ENCODE results near the gene RNF214. TPM values are rescaled to one million over a fixed set of nuclear protein-coding genes. Genes with fewer than 3 reads are reported as not detected.

The RNF214 gene
- total and polyA plus RNA-seq, 2 of the 4 experiments (the other 2 are of a cell fraction), result 7.9 to 14.8 TPM

DNA sequence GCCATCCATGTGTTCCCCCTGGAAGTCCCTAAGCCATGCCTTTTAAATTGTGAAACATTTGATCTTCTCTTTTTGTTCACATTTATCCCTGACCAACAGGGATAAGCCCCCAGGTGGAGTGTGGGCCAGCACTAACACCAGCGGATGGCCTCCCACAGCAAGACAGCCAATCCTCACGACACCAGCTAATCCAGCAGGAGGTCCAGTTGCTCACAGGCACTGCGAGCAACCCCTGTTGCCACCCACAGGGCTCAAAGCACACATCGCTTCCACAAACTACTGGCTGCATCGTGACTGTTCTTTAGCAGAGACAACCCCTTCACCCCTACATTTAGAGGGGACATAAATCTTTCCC, 2.6 kb upstream of the RNF214 start:
- H4K91ac ChIP-seq (ENCODE audit: insufficient read depth, low read depth, low read length), result no peak overlapping the region
- H4K20me1 ChIP-seq (ENCODE audit: insufficient read depth, low read length), result no peaks in the 10 kb centered on the region; the same call in 1 of the 2 replicates
- no peak overlapping the region for H4K5ac ChIP-seq (ENCODE audit: low read depth, low read length)
- peaks cover 32% of the 10 kb centered on the region for H3K36me3 ChIP-seq (ENCODE audit: control insufficient read depth, insufficient read depth, low read length)
- H2AK5ac ChIP-seq (ENCODE audit: low read depth, low read length), result no peak overlapping the region
- no peak overlapping the region for H2BK5ac ChIP-seq (ENCODE audit: low read depth, low read length, poor library complexity, severe bottlenecking)
- no peak overlapping the region for H2AK9ac ChIP-seq (replicated peaks; ENCODE audit: low read depth, low read length, poor library complexity)
- no peak overlapping the region for H3K14ac ChIP-seq (replicated peaks; ENCODE audit: low read depth, low read length)
- no peak overlapping the region for H2AFZ ChIP-seq (replicated peaks; ENCODE audit: low read length, poor library complexity)
- TF ChIP-seq CEBPB (IDR thresholded peaks at IDR 0.05; ENCODE audit: low read depth, low read length) (no peak), CHD1 (IDR thresholded peaks at IDR 0.05; ENCODE audit: low read depth, low read length) (no peak), USF2 (IDR thresholded peaks at IDR 0.05; ENCODE audit: low read depth, low read length) (no peak), RFX5 (IDR thresholded peaks at IDR 0.05; ENCODE audit: low read depth, low read length) (no peak), NFE2L2 (IDR thresholded peaks at IDR 0.05; ENCODE audit: low read depth, low read length) (no peak), FOS (IDR thresholded peaks at IDR 0.05; ENCODE audit: low read depth, low read length) (no peak), SMC3 (IDR thresholded peaks at IDR 0.05; ENCODE audit: low read depth, low read length) (no peak)
- TF ChIP-seq, protein P1, sequence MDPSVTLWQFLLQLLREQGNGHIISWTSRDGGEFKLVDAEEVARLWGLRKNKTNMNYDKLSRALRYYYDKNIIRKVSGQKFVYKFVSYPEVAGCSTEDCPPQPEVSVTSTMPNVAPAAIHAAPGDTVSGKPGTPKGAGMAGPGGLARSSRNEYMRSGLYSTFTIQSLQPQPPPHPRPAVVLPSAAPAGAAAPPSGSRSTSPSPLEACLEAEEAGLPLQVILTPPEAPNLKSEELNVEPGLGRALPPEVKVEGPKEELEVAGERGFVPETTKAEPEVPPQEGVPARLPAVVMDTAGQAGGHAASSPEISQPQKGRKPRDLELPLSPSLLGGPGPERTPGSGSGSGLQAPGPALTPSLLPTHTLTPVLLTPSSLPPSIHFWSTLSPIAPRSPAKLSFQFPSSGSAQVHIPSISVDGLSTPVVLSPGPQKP (IDR thresholded peaks at IDR 0.05; ENCODE audit: borderline replicate concordance, low read depth, low read length), result no peak
- H3K4me1 ChIP-seq (ENCODE audit: control insufficient read depth, insufficient read depth, low read length), result peaks cover 7% of the 10 kb centered on the region
- no peak overlapping the region for H3K18ac ChIP-seq (ENCODE audit: low read depth, low read length)
- H3K27me3 ChIP-seq (ENCODE audit: control insufficient read depth, insufficient read depth, low read length), result no peaks in the 10 kb centered on the region
- ATAC-seq (ENCODE audit: low read depth), result no peak
- H3K56ac ChIP-seq (ENCODE audit: extremely low read depth, insufficient read depth, low read length), result no peak overlapping the region
- no peak overlapping the region for H3K4me3 ChIP-seq (ENCODE audit: insufficient read depth, low read depth, low read length)
- in situ Hi-C loops (cut with MboI; ENCODE audit: low sequenced_read_pairs), result loop anchor here (5.0 to 10.0 kb wide), 2 partner anchors 355 to 443 kb away; partner anchors contain the start of gene ZPR1
- H3K9ac ChIP-seq (ENCODE audit: low read depth, low read length), result no peak overlapping the region
- H3K9me3 ChIP-seq (ENCODE audit: control insufficient read depth, insufficient read depth, low read length), result no peaks in the 10 kb centered on the region
- H3K79me1 ChIP-seq (ENCODE audit: low read depth in 1 of 2, low read length in 2 of 2), result peaks cover 27 to 52% of the 10 kb centered on the region in 2 experiments
- no peak overlapping the region for H2BK20ac ChIP-seq (ENCODE audit: low read depth, low read length)
- DNase-seq, result no peak
- no peak overlapping the region for H3K4ac ChIP-seq (ENCODE audit: low read depth, low read length)
- no peak overlapping the region for H2BK120ac ChIP-seq (ENCODE audit: low read depth, low read length)
- CTCF ChIA-PET, result interaction anchor here (0.6 to 1.3 kb wide), 2 partner anchors 8 to 33 kb away, joined by 3 to 4 read pairs; no protein-coding TSS in a partner anchor
- no peak overlapping the region for H4K8ac ChIP-seq (ENCODE audit: low read depth in 2 of 2, low read length in 2 of 2)
- WGBS, 2 experiments (ENCODE audit: extremely low coverage in 2 of 2, insufficient read length in 1 of 2), result 83% methylated on average over 1 of the region's 5 CpGs; no CpG with 5 or more reads in 1 of the 2 experiments
- H3K27ac ChIP-seq (ENCODE audit: insufficient read depth, low read length), result no peak overlapping the region
- no peak overlapping the region for H3K23ac ChIP-seq (ENCODE audit: low read depth, low read length)
- intact Hi-C loops (cut with micrococcal nuclease), result loop anchor here (10.0 kb wide), 2 partner anchors 375 to 395 kb away; no protein-coding TSS in a partner anchor
- H3K9me1 ChIP-seq (ENCODE audit: insufficient read depth, low read length), result no peaks in the 10 kb centered on the region
- POLR2A ChIA-PET (ENCODE audit: unreplicated experiment), result interaction anchor here (0.6 kb wide), 1 partner anchor 55 kb away, joined by 9 read pairs; no protein-coding TSS in a partner anchor
- no peak overlapping the region for H2BK15ac ChIP-seq (ENCODE audit: low read depth, low read length)
- dilution Hi-C loops (cut with HindIII; ENCODE audit: low sequenced_read_pairs, unreplicated experiment), result no loop called here
- no peak overlapping the region for H3K4me2 ChIP-seq (ENCODE audit: low read depth, low read length)
- no TSS peak for BruUV-seq (replicated peaks)
